Natural killer cell (primary cell): ENCODE measurements around the gene KNDC1. TPM values are rescaled to one million over a fixed set of nuclear protein-coding genes. Genes with fewer than 3 reads are reported as not detected.

ENCODE experiments used
- ATAC-seq, 3 donors: fragments of 150-1000 bp in 2 of 3; fragments of 200-7000 bp in 1 of 3; cut with Tn5 transposase; 1 replicate in 1 of 3; 2 replicates in 2 of 3; pipeline ENCODE4 v1.10.0; 2021; ENCODE audit warnings: mild to moderate bottlenecking in 2 of 3, moderate library complexity in 2 of 3
- DNase-seq, 2 donors: peaks; one replicate each; pipeline versions ENCODE4 v3.0.0 to v3.0.0-alpha.2; 2013 to 2021; ENCODE audit warnings: mixed read lengths in 1 of 2
- H3K27ac ChIP-seq: one replicate; pipeline ENCODE4 v1.5.1; 2013; ENCODE audit warnings: mild to moderate bottlenecking, low read length
- H3K27me3 ChIP-seq: one replicate; pipeline ENCODE4 v1.6.1; 2013; ENCODE audit warnings: low read length; ENCODE audit not compliant: control insufficient read depth, insufficient read depth
- H3K36me3 ChIP-seq: one replicate; pipeline ENCODE4 v1.6.1; 2013; ENCODE audit warnings: low read length; ENCODE audit not compliant: control insufficient read depth, insufficient read depth
- H3K4me1 ChIP-seq: one replicate; pipeline ENCODE4 v1.6.1; 2013; ENCODE audit warnings: low read length; ENCODE audit not compliant: control insufficient read depth, insufficient read depth
- H3K4me3 ChIP-seq: one replicate; pipeline ENCODE4 v1.5.1; 2013; ENCODE audit warnings: low read length
- H3K9me3 ChIP-seq: one replicate; pipeline ENCODE4 v1.6.1; 2013; ENCODE audit warnings: low read length; ENCODE audit not compliant: control insufficient read depth, insufficient read depth
- H3K27ac Mint-ChIP-seq, 2 donors: one replicate each; pipeline ENCODE4 v1.8.0; 2022; ENCODE audit warnings: mild to moderate bottlenecking in 2 of 2, mixed read lengths in 2 of 2, moderate library complexity in 1 of 2
- H3K27me3 Mint-ChIP-seq, 2 donors: one replicate each; pipeline ENCODE4 v1.8.0; 2022; ENCODE audit warnings: low read depth in 2 of 2, mixed read lengths in 2 of 2
- H3K36me3 Mint-ChIP-seq: one replicate; pipeline ENCODE4 v1.8.0; 2022; ENCODE audit warnings: mixed read lengths
- H3K4me1 Mint-ChIP-seq, 2 donors: one replicate each; pipeline ENCODE4 v1.8.0; 2022; ENCODE audit warnings: mixed read lengths in 2 of 2
- H3K4me3 Mint-ChIP-seq: one replicate; pipeline ENCODE4 v1.8.0; 2022; ENCODE audit warnings: mild to moderate bottlenecking, moderate library complexity, mixed read lengths
- H3K9me3 Mint-ChIP-seq, 2 donors: one replicate each; pipeline ENCODE4 v1.8.0; 2022; ENCODE audit warnings: mixed read lengths in 2 of 2
- CTCF ChIP-seq: fragments of 200-600 bp; IDR thresholded peaks from one replicate; pipeline ENCODE4 v1.8.0; 2022; ENCODE audit warnings: antibody characterized with exemption
- WGBS: methylation state at CpG from one replicate; pipeline ENCODE4 v1.1.7; 2013; ENCODE audit warnings: missing lambda C conversion rate; ENCODE audit not compliant: insufficient coverage; 5-methylcytosine and 5-hydroxymethylcytosine counted together
- intact Hi-C: fragments of 100-400 bp; cut with micrococcal nuclease; formaldehyde crosslinking; loops from one replicate; pipeline ENCODE4 v1.14.2; 2022
- total RNA-seq, 4 donors: library from RNA; stranded (reverse); fragments of 120-200 nt in 1 of 4; gene quantifications; one replicate each; pipeline versions ENCODE4 v1.2.3 to v1.2.4, GENCODE V29; 2013 to 2022

KNDC1 gene
- total RNA-seq, 3 donors from 2014 or later (not counting 1 experiment from before 2014, with no cell fraction given): 2.1 to 5.9 TPM; not detected in 1

GRCh38 chr10:133271521-133272300 lies 111.7 kb downstream of the KNDC1 start:
- Mint-ChIP-seq H3K9me3 (no peaks in the 10 kb centered on the region), H3K27ac (no peak overlapping the region), H3K4me3 (no peak overlapping the region), H3K36me3 (no peaks in the 10 kb centered on the region), H3K27me3 (no peaks in the 10 kb centered on the region), H3K4me1 (peaks cover 0 to 17% of the 10 kb centered on the region in 2 donors)
- 88% methylated on average over 35 of the region's 35 CpGs for WGBS
- no peaks in the 10 kb centered on the region for H3K9me3 ChIP-seq
- no peak overlapping the region for H3K27ac ChIP-seq
- peaks cover 73% of the 10 kb centered on the region for H3K36me3 ChIP-seq
- no peak for DNase-seq
- intact Hi-C loops: no loop called here
- TF ChIP-seq CTCF: no peak
- no peak overlapping the region for H3K4me3 ChIP-seq
- ATAC-seq: no peak
- peaks cover 39% of the 10 kb centered on the region for H3K4me1 ChIP-seq
- no peaks in the 10 kb centered on the region for H3K27me3 ChIP-seq

- Mint-ChIP-seq H3K4me1 (peaks cover 0 to 18% of the 10 kb centered on the region in 2 donors), H3K9me3 (no peaks in the 10 kb centered on the region), H3K27me3 (no peaks in the 10 kb centered on the region), H3K27ac (no peak overlapping the region), H3K4me3 (no peak overlapping the region), H3K36me3 (no peaks in the 10 kb centered on the region)
- WGBS: 86% methylated on average over 27 of the region's 29 CpGs
- no peak for DNase-seq
- intact Hi-C loops: no loop called here
- Histone ChIP-seq H3K9me3 (no peaks in the 10 kb centered on the region), H3K27me3 (no peaks in the 10 kb centered on the region), H3K27ac (no peak overlapping the region), H3K36me3 (peaks cover 66% of the 10 kb centered on the region), H3K4me1 (peaks cover 46% of the 10 kb centered on the region), H3K4me3 (no peak overlapping the region)
- TF ChIP-seq CTCF: no peak
- no peak for ATAC-seq
Measured at GRCh38 chr10:133272301-133272963, 112.4 kb downstream of the KNDC1 start.

GRCh38 chr10:133272964-133273420 lies 113.0 kb downstream of the KNDC1 start:
- peaks cover 51% of the 10 kb centered on the region for H3K4me1 ChIP-seq
- H3K27ac ChIP-seq: no peak overlapping the region
- H3K9me3 ChIP-seq: no peaks in the 10 kb centered on the region
- DNase-seq (no peak), ATAC-seq (no peak)
- Mint-ChIP-seq H3K27me3 (no peaks in the 10 kb centered on the region), H3K27ac (peak overlapping the region in 1 of 2 donors; percentile 29), H3K4me3 (no peak overlapping the region), H3K9me3 (no peaks in the 10 kb centered on the region), H3K36me3 (no peaks in the 10 kb centered on the region), H3K4me1 (peaks cover 4 to 23% of the 10 kb centered on the region in 2 donors)
- intact Hi-C loops: no loop called here
- H3K4me3 ChIP-seq: no peak overlapping the region
- 95% methylated on average over 25 of the region's 25 CpGs for WGBS
- peaks cover 61% of the 10 kb centered on the region for H3K36me3 ChIP-seq
- TF ChIP-seq CTCF: no peak
- no peaks in the 10 kb centered on the region for H3K27me3 ChIP-seq
